Smooth muscle cell (in vitro differentiated cells): Measurements from ENCODE around the gene MAP2K4. TPM values are rescaled to one million over a fixed set of nuclear protein-coding genes. Genes with fewer than 3 reads are reported as not detected.

Source experiments
- DNase-seq: peaks from one replicate; lab custom pipeline; 2025; ENCODE audit not compliant: unreplicated experiment; lab: John Stamatoyannopoulos, UW
- H2AFZ ChIP-seq: fragments of 200-600 bp; sonication (generic); 2 replicates; pipeline ENCODE4 v1.6.0; 2016; ENCODE audit warnings: antibody characterized with exemption, low read depth, mild to moderate bottlenecking
- H3F3A ChIP-seq: fragments of 200-600 bp; sonication (generic); 2 replicates; pipeline ENCODE4 v1.6.0; 2017; ENCODE audit warnings: antibody characterized with exemption, low read depth
- H3K27ac ChIP-seq: fragments of 200-600 bp; sonication (generic); 2 replicates; pipeline ENCODE4 v1.5.1; 2016; ENCODE audit warnings: low read depth, mild to moderate bottlenecking
- H3K27me3 ChIP-seq: fragments of 200-600 bp; sonication (generic); 2 replicates; pipeline ENCODE4 v1.6.1; 2016; ENCODE audit warnings: low read depth, mild to moderate bottlenecking
- H3K36me3 ChIP-seq: fragments of 200-600 bp; sonication (generic); 2 replicates; pipeline ENCODE4 v1.5.1; 2016; ENCODE audit warnings: low read depth
- H3K4me1 ChIP-seq: fragments of 200-600 bp; sonication (generic); 2 replicates; pipeline ENCODE4 v1.5.1; 2016; ENCODE audit warnings: low read depth
- H3K4me2 ChIP-seq: fragments of 200-600 bp; sonication (generic); 2 replicates; pipeline ENCODE4 v1.6.0; 2016; ENCODE audit warnings: mild to moderate bottlenecking
- H3K4me3 ChIP-seq: fragments of 200-600 bp; sonication (generic); 2 replicates; pipeline ENCODE4 v1.5.1; 2016; ENCODE audit warnings: mild to moderate bottlenecking
- H3K79me2 ChIP-seq: fragments of 200-600 bp; sonication (generic); 2 replicates; pipeline ENCODE4 v1.6.0; 2016; ENCODE audit warnings: low read depth, mild to moderate bottlenecking
- H3K9ac ChIP-seq: fragments of 200-600 bp; sonication (generic); 2 replicates; pipeline ENCODE4 v1.6.0; 2016; ENCODE audit warnings: low read depth
- H3K9me3 ChIP-seq: fragments of 200-600 bp; sonication (generic); replicated peaks from 2 replicates; pipeline ENCODE4 v1.5.1; 2016; ENCODE audit warnings: low read depth
- H4K20me1 ChIP-seq: fragments of 200-600 bp; sonication (generic); 2 replicates; pipeline ENCODE4 v1.6.0; 2016; ENCODE audit warnings: low read depth
- WGBS: methylation state at CpG from one replicate; pipeline ENCODE4 v1.1.7; 2016; ENCODE audit warnings: low lambda C conversion rate; 5-methylcytosine and 5-hydroxymethylcytosine counted together
- polyA plus RNA-seq: library from polyadenylated mRNA; unstranded; fragments of >200 nt; fragmentation: Nextera tagmentation; extraction: Ambion mirVana; gene quantifications from 2 replicates; pipeline ENCODE4 v1.2.1, GENCODE V29; 2016
- total RNA-seq: library from RNA; depleted of rRNA; stranded (reverse); fragments of >200 nt; gene quantifications from 2 replicates; pipeline ENCODE4 v1.2.3, GENCODE V29; 2014
- TF ChIP-seq, protein P1 (sequence below): fragments of 200-600 bp; sonication (generic); IDR thresholded peaks from 2 replicates; pipeline ENCODE4 v1.5.1; 2017; ENCODE audit warnings: borderline replicate concordance, mild to moderate bottlenecking, antibody characterized with exemption; ENCODE audit not compliant: insufficient read depth, poor library complexity, severe bottlenecking

Gene MAP2K4
- total and polyA plus RNA-seq, 2 experiments from 2014 or later = 33.0 to 54.9 TPM

DNA sequence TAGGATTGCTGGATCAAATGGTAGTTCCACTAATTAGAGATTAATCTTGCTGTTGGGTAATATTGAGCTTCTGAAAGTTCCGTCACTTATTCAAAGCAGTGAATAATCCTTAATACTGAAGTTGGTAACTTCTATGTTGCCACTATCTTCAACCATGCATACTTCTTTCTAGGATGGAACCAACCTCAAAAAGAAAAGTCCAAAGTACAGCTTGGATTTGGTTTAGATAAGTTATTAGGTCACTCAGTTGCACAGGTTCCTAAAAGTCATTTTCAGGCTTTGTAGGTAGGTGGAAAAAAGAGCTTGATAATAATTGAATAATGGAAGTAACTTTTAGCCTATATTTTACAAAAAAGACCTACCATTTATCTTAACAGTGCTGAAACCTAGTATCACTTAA is 78.7 kb downstream of the MAP2K4 start:
- Histone ChIP-seq H3F3A (no peaks in the 10 kb centered on the region), H4K20me1 (peaks cover 27% of the 10 kb centered on the region), H3K79me2 (peaks cover 39% of the 10 kb centered on the region), H3K4me3 (no peak overlapping the region), H3K27me3 (no peaks in the 10 kb centered on the region), H3K9ac (no peak overlapping the region), H3K4me2 (no peak overlapping the region), H3K4me1 (no peaks in the 10 kb centered on the region), H3K9me3 (no peaks in the 10 kb centered on the region), H2AFZ (no peak overlapping the region), H3K36me3 (peaks cover 7% of the 10 kb centered on the region), H3K27ac (no peak overlapping the region)
- 94% methylated on average over 1 of the region's 1 CpG for WGBS
- no peak for DNase-seq
- TF ChIP-seq, protein P1, sequence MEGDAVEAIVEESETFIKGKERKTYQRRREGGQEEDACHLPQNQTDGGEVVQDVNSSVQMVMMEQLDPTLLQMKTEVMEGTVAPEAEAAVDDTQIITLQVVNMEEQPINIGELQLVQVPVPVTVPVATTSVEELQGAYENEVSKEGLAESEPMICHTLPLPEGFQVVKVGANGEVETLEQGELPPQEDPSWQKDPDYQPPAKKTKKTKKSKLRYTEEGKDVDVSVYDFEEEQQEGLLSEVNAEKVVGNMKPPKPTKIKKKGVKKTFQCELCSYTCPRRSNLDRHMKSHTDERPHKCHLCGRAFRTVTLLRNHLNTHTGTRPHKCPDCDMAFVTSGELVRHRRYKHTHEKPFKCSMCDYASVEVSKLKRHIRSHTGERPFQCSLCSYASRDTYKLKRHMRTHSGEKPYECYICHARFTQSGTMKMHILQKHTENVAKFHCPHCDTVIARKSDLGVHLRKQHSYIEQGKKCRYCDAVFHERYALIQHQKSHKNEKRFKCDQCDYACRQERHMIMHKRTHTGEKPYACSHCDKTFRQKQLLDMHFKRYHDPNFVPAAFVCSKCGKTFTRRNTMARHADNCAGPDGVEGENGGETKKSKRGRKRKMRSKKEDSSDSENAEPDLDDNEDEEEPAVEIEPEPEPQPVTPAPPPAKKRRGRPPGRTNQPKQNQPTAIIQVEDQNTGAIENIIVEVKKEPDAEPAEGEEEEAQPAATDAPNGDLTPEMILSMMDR = no peak

DNA sequence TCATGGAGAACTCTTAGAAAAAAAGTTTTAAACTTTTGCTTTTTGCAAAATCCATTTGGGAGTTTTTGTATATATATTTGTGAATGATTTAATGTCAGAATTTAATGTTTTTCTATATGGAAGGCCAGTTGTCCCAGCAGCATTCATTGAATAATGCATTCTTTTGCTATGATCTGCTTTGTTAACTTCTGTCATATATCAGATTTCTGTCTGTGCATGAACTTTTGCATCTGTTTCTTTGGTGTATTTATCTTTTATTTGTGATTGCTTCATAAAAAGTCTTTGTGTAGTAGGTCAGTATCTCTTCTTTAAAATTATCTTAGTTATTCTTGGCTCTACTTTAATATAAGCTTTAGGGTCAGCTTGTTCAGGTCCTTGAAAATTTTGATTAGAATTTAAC is 84.2 kb downstream of the MAP2K4 start:
- no peak overlapping the region for H3K27ac ChIP-seq
- H3K4me3 ChIP-seq = no peak overlapping the region
- H4K20me1 ChIP-seq = peaks cover 66% of the 10 kb centered on the region
- H3K4me1 ChIP-seq = no peaks in the 10 kb centered on the region
- peaks cover 7% of the 10 kb centered on the region for H3K36me3 ChIP-seq
- DNase-seq = no peak
- no peak overlapping the region for H3K9ac ChIP-seq
- H3F3A ChIP-seq = no peaks in the 10 kb centered on the region
- no peak overlapping the region for H3K4me2 ChIP-seq
- no peaks in the 10 kb centered on the region for H3K27me3 ChIP-seq
- H3K79me2 ChIP-seq = peaks cover 53% of the 10 kb centered on the region
- TF ChIP-seq, protein P1 = no peak
- no peak overlapping the region for H2AFZ ChIP-seq
- H3K9me3 ChIP-seq = no peaks in the 10 kb centered on the region

DNA sequence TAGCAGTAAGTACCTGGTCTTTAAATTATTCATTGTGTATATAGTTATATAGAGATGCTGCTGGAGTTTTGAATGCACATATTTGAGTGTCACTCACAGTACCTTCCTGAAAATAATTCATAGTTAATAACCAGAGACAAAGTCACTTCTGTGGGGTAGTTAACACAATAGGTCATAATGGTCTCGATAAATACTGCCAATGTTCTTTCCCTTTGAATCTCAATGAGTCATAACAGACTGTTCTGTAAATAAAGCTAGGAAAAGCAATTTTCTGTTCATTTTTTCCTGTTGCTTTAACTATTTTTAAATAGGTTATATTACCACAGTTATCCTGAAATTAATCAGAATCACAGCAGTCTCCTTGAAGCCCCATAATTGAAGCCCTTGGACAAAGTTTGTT is 87.2 kb downstream of the MAP2K4 start:
- DNase-seq = no peak
- Histone ChIP-seq H3F3A (no peaks in the 10 kb centered on the region), H3K27me3 (no peaks in the 10 kb centered on the region), H3K79me2 (peaks cover 29% of the 10 kb centered on the region), H3K4me1 (no peaks in the 10 kb centered on the region), H3K9ac (no peak overlapping the region), H3K27ac (no peak overlapping the region), H3K36me3 (peaks cover 12% of the 10 kb centered on the region), H3K4me2 (no peak overlapping the region), H2AFZ (no peak overlapping the region), H3K4me3 (no peak overlapping the region), H4K20me1 (peaks cover 50% of the 10 kb centered on the region), H3K9me3 (no peaks in the 10 kb centered on the region)
- TF ChIP-seq, protein P1 = no peak
- 80% methylated on average over 1 of the region's 1 CpG for WGBS

DNA sequence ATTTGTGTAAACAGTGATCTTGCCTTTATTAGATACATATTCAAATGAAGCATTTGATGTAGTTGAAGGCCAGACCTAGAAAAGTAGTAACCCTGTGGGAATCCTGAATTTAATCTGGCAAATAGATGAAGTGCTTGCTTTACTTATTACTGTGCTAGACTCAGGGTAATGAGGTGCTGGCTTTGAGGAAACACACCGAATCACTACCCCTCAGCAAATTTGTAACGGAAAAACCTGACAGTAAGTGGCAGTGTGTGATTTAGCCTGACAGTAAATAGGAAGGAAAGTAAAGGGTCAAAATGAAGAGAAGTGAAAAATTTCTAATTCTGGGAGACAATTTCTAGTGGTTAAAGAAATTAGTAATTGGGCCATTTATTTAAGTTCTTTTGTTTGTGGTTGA is 90.2 kb downstream of the MAP2K4 start:
- H3K4me2 ChIP-seq = no peak overlapping the region
- H3K9ac ChIP-seq = no peak overlapping the region
- no peak overlapping the region for H3K27ac ChIP-seq
- TF ChIP-seq, protein P1 = no peak
- H3K4me1 ChIP-seq = no peaks in the 10 kb centered on the region
- peaks cover 24% of the 10 kb centered on the region for H4K20me1 ChIP-seq
- no peak overlapping the region for H2AFZ ChIP-seq
- no peaks in the 10 kb centered on the region for H3K27me3 ChIP-seq
- H3K79me2 ChIP-seq = peaks cover 6% of the 10 kb centered on the region
- DNase-seq = no peak
- no peak overlapping the region for H3K4me3 ChIP-seq
- H3K36me3 ChIP-seq = peaks cover 12% of the 10 kb centered on the region
- no peaks in the 10 kb centered on the region for H3K9me3 ChIP-seq
- H3F3A ChIP-seq = no peaks in the 10 kb centered on the region
- 93% methylated on average over 2 of the region's 2 CpGs for WGBS
